ENCODE data around the gene CREG1.

Gene CREG1

GRCh38 chr1:167553136-167554027 lies at the start of gene CREG1:
Gene CREG1, minus strand, starts transcription at chr1:167553762.
- H3K4me3 ChIP-seq (replicated peaks; ENCODE audit: low read depth, low read length), result peak within 1 kb of the TSS; percentile 67
- no peak for TF ChIP-seq CTCF (IDR thresholded peaks at IDR 0.05; ENCODE audit: low read length, missing control alignments)
- peak; percentile 94 for DNase-seq (ENCODE audit: low read depth)

DNA sequence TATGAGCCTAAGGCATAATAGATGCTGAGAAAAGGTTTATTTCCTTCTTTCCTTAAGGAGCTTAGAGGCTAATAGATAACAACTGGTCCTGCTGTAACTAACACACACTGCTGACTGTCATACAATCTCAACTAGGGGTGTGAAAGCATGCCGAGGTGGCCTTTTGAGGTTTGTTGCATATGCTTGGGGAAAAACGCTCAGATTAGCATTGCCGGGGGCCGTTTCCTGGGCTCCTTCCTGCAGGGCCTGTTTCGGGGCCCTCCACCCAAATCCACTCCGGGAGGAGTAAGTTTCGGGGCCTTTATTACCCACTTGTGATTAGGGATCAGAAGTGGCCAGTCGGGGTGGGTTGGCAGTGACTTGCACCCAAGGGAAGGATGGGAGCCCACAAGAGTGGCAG lies 49.3 kb upstream of the CREG1 start:
- no peak for TF ChIP-seq CTCF (IDR thresholded peaks at IDR 0.05; ENCODE audit: low read length, missing control alignments)
- H3K4me3 ChIP-seq (replicated peaks; ENCODE audit: low read depth, low read length), result no peak overlapping the region
- no peak for DNase-seq (ENCODE audit: low read depth)

DNA sequence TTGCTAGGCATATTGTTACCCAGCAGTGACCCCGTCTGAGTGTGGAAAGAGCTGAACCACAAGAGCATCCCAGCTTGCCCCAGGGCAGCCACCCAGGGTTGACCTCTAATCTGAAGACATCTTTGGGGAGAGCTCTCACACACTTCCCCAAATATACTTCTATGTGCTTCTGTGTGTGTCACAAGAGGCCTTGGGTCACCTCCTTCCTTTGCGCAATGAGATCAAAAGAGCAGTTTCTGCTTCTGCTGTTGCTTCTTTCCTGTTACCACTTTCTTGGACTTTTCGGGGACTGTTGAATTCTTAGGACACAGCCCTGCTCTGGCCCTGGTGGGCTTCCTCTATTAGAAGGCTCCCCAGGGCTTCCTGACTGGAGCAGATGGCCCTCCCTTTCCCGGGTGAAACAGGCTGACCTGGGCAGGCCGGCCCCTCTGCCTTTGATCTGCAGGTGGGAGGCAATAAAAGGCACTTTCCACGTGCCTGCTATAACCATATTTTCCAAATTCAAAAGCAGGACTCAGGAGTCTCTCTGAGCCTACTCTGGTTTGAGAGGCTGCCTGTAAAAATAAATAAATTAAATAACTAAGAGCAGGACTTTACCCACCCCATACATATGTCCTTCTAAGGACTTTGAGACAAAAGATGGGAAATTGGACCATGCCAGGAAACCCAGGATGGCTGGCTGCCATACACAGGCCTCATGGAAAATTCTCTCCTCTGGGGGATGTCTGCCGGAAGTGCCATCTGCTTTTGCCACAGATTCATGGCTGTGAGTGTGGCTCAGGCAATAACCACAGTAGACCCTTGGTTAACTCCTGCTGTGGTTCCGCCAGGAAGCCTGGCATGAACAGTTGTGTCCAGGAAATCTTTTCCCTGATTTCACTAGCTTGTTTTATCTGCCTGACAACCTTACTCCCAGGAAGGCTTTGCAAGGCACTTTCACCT lies 48.2 kb upstream of the CREG1 start:
- no peak overlapping the region for H3K4me3 ChIP-seq (replicated peaks; ENCODE audit: low read depth, low read length)
- DNase-seq (ENCODE audit: low read depth), result no peak
- TF ChIP-seq CTCF (IDR thresholded peaks at IDR 0.05; ENCODE audit: low read length, missing control alignments), result no peak

GRCh38 chr1:167599957-167600581 lies 46.5 kb upstream of the CREG1 start:
- peak; percentile 86 for DNase-seq (ENCODE audit: low read depth)
- TF ChIP-seq CTCF (IDR thresholded peaks at IDR 0.05; ENCODE audit: low read length, missing control alignments), result peak; percentile 58
- H3K4me3 ChIP-seq (replicated peaks; ENCODE audit: low read depth, low read length), result no peak overlapping the region

GRCh38 chr1:167594822-167595221 lies 41.3 kb upstream of the CREG1 start:
- DNase-seq (ENCODE audit: low read depth), result no peak
- TF ChIP-seq CTCF (IDR thresholded peaks at IDR 0.05; ENCODE audit: low read length, missing control alignments), result no peak
- H3K4me3 ChIP-seq (replicated peaks; ENCODE audit: low read depth, low read length), result no peak overlapping the region

- no peak overlapping the region for H3K4me3 ChIP-seq (replicated peaks; ENCODE audit: low read depth, low read length)
- no peak for TF ChIP-seq CTCF (IDR thresholded peaks at IDR 0.05; ENCODE audit: low read length, missing control alignments)
- DNase-seq (ENCODE audit: low read depth), result no peak
Observed at GRCh38 chr1:167593860-167594259, 40.3 kb upstream of the CREG1 start.

Measured in fibroblast of pulmonary artery (primary cell).